NOMO-1 treated with dmso at 0.1 percent for 144 hours (cell line): ENCODE measurements around the gene MARCHF7.
"Not testable (repeated sequence)": the region's sequence is repeated elsewhere in the genome, so short reads cannot be mapped to it uniquely, and the experiment has no call there.

Experiments
- DNase-seq: peaks from one replicate; lab custom pipeline; 2025; ENCODE audit not compliant: unreplicated experiment; lab: John Stamatoyannopoulos, UW

MARCHF7 gene

GRCh38 chr2:159716409-159716808, 4.1 kb downstream of the MARCHF7 start:
- DNase-seq, result not testable (repeated sequence)

- no peak for DNase-seq
Measured at GRCh38 chr2:159716857-159717256, 4.6 kb downstream of the MARCHF7 start.

- no peak for DNase-seq
Measured at GRCh38 chr2:159720676-159721075, 8.4 kb downstream of the MARCHF7 start.

GRCh38 chr2:159722580-159722979, 10.3 kb downstream of the MARCHF7 start:
- no peak for DNase-seq

- DNase-seq, result not testable (repeated sequence)
Measured at GRCh38 chr2:159724795-159725572, 12.7 kb downstream of the MARCHF7 start.

- no peak for DNase-seq
Measured at GRCh38 chr2:159725713-159726112, 13.4 kb downstream of the MARCHF7 start.

- no peak for DNase-seq
Measured at GRCh38 chr2:159728629-159729028, 16.3 kb downstream of the MARCHF7 start.

GRCh38 chr2:159735648-159736047, 23.3 kb downstream of the MARCHF7 start:
- no peak for DNase-seq

- no peak for DNase-seq
Measured at GRCh38 chr2:159736048-159736447, 23.7 kb downstream of the MARCHF7 start.

GRCh38 chr2:159737292-159737916, 25.1 kb downstream of the MARCHF7 start:
- no peak for DNase-seq

- DNase-seq, result no peak
Measured at GRCh38 chr2:159737917-159738296, 25.6 kb downstream of the MARCHF7 start.

- DNase-seq, result no peak
Measured at GRCh38 chr2:159738509-159739390, 26.4 kb downstream of the MARCHF7 start.

- no peak for DNase-seq
Measured at GRCh38 chr2:159742846-159743245, 30.5 kb downstream of the MARCHF7 start.

- DNase-seq, result no peak
Measured at GRCh38 chr2:159744363-159744762, 32.1 kb downstream of the MARCHF7 start.

- DNase-seq, result not testable (repeated sequence)
Measured at GRCh38 chr2:159745237-159745636, 32.9 kb downstream of the MARCHF7 start.

GRCh38 chr2:159748089-159748488, 35.8 kb downstream of the MARCHF7 start:
- DNase-seq, result no peak

GRCh38 chr2:159750873-159751272, 38.6 kb downstream of the MARCHF7 start:
- DNase-seq, result no peak

- DNase-seq, result peak; percentile 60
Measured at GRCh38 chr2:159753797-159754196, 41.5 kb downstream of the MARCHF7 start.

- no peak for DNase-seq
Measured at GRCh38 chr2:159755014-159755413, 42.7 kb downstream of the MARCHF7 start.

GRCh38 chr2:159755788-159756187, 43.5 kb downstream of the MARCHF7 start:
- no peak for DNase-seq

- DNase-seq, result no peak
Measured at GRCh38 chr2:159758239-159758638, 45.9 kb downstream of the MARCHF7 start.

GRCh38 chr2:159758686-159759085, 46.4 kb downstream of the MARCHF7 start:
- DNase-seq, result no peak
